Gastroesophageal sphincter (tissue), 3 donors: ENCODE data around the gene SLC28A2.

Experiments
- CTCF ChIP-seq, 4 experiments: fragments of 200-600 bp in 2 of 4; fragments of 450-650 bp in 2 of 4; sonication (generic) in 1 of 4; IDR thresholded peaks; one replicate each; pipeline ENCODE4 v1.5.1; 2017 to 2019; ENCODE audit warnings: antibody characterized with exemption in 4 of 4, mild to moderate bottlenecking in 2 of 4, moderate library complexity in 2 of 4
- EP300 ChIP-seq: sonication (generic); formaldehyde crosslinking; IDR thresholded peaks from one replicate; pipeline ENCODE4 v1.6.1; 2017; ENCODE audit warnings: antibody characterized with exemption, mild to moderate bottlenecking
- POLR2A ChIP-seq, 2 donors: fragments of 450-650 bp; IDR thresholded peaks; one replicate each; pipeline ENCODE4 v1.6.1; 2017; ENCODE audit warnings: antibody characterized with exemption in 2 of 2, mild to moderate bottlenecking in 2 of 2, moderate library complexity in 1 of 2
- POLR2AphosphoS5 ChIP-seq: sonication (generic); formaldehyde crosslinking; IDR thresholded peaks from one replicate; pipeline ENCODE4 v1.6.1; 2017; ENCODE audit warnings: antibody characterized with exemption

- TF ChIP-seq CTCF (IDR thresholded peaks at IDR 0.05) (no peak), POLR2A (IDR thresholded peaks at IDR 0.05) (no peak), POLR2AphosphoS5 (no peak), EP300 (no peak)
Measured at GRCh38 chr15:45291822-45292582, 40.0 kb downstream of the SLC28A2 start.
